Epithelial cell of esophagus (primary cell): ENCODE measurements around the gene OR2A25.

Experiments
- DNase-seq: peaks from one replicate; pipeline ENCODE4 v3.0.0; 2010; ENCODE audit warnings: low read depth
- H3K4me3 ChIP-seq: 2 replicates; pipeline ENCODE4 v1.5.1; 2011; ENCODE audit warnings: mild to moderate bottlenecking, low read length, control low read depth
- CTCF ChIP-seq: IDR thresholded peaks from 2 replicates; pipeline ENCODE4 v1.5.1; 2011; ENCODE audit warnings: low read depth, mild to moderate bottlenecking, low read length, control low read depth, inconsistent platforms; ENCODE audit not compliant: insufficient read depth; ENCODE audit errors: missing control alignments

The OR2A25 gene

DNA sequence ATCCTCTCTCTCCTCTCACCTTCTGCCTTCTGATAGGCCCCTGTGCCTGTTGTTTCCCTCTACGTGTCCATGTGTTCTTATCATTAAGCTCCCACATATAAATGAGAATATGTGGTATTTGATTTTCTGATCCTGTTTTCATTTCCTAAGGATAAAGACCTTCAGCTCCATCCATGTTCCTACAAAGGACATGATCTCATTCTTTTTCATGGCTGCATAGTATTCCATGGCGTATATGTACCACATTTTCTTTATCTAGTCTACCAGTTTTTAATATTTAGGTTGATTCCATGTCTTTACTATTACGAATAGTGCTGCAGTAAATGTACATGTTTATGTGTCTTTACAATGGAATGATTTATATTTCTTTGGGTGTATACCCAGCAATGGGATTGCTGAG is 21.1 kb downstream of the OR2A25 start:
- no peak for DNase-seq
- TF ChIP-seq CTCF = no peak
- H3K4me3 ChIP-seq = no peak overlapping the region

DNA sequence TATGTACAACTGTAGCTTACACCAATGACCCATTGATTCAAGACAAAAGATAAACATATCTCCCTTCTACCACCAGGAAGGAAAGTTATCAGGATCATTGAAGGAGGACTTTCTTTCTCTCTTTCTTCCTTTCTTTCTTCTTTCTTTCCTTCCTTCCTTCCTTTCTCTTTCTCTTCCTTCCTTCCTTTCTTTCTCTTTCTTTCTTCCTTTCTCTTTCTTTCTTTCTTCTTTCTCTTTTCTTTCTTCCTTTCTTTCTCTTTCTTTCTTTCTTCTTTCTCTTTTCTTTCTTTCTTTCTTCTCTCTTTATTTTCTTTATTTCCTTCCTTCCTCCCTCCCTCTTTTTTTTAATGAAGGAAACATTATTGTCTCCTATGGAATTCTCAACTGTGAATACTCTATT is 29.2 kb downstream of the OR2A25 start:
- DNase-seq = no peak
- no peak for TF ChIP-seq CTCF

GRCh38 chr7:144100607-144101006 is 31.0 kb downstream of the OR2A25 start:
- no peak for DNase-seq
- TF ChIP-seq CTCF = no peak
- H3K4me3 ChIP-seq = no peak overlapping the region

More for the DNA sequence above, 29.2 kb downstream of the OR2A25 start:
- H3K4me3 ChIP-seq = no peak overlapping the region

GRCh38 chr7:144102041-144102440 is 32.4 kb downstream of the OR2A25 start:
- H3K4me3 ChIP-seq = no peak overlapping the region
- no peak for DNase-seq
- no peak for TF ChIP-seq CTCF

GRCh38 chr7:144105211-144105610 is 35.6 kb downstream of the OR2A25 start:
- no peak for TF ChIP-seq CTCF
- DNase-seq = no peak
- H3K4me3 ChIP-seq = no peak overlapping the region

DNA sequence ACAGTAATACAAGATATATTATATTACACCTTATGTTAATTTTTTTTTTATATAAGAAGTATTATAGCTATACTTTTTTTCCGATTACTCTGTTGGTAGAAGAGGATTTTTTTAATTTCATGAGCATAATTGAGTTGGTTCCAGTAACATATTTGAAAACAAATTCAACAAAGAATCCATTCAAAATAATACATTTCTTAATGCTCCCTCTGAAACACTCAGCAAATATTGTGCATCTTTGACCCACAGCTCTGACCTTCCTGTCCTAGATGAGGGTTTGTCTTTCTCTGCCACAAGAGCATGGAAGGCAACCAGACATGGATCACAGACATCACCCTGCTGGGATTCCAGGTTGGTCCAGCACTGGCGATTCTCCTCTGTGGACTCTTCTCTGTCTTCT is 39.7 kb downstream of the OR2A25 start, which contains the start of gene OR2A2:
Gene OR2A2 (plus strand): TSS at position 301 of the 400 bp plus-strand sequence. CDS start 0 bp downstream, at position 301.
- no peak for TF ChIP-seq CTCF
- H3K4me3 ChIP-seq = no peak within 1 kb of the TSS
- no peak for DNase-seq

DNA sequence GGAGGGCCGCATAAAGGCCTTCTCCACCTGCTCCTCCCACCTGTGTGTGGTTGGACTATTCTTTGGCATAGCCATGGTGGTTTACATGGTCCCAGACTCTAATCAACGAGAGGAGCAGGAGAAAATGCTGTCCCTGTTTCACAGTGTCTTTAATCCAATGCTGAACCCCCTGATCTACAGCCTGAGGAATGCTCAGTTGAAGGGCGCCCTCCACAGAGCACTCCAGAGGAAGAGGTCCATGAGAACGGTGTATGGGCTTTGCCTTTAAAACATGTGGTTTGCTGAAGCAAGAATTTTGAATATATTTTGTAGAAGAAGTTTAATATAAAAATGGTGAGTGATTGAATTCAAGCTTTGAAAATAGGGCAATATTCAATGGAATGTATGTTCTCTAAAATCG is 40.7 kb downstream of the OR2A25 start:
- TF ChIP-seq CTCF = no peak
- H3K4me3 ChIP-seq = no peak overlapping the region
- no peak for DNase-seq
